Thyroid gland (tissue), 4 donors: ENCODE data around the gene PCCA. TPM values are rescaled to one million over a fixed set of nuclear protein-coding genes. Genes with fewer than 3 reads are reported as not detected.

Experiments used
- DNase-seq, 2 donors: peaks; one replicate each; pipeline ENCODE4 v3.0.0-alpha.2; 2019
- H3K27ac ChIP-seq, 3 donors: fragments of 200-600 bp; sonication (generic); 1 replicate in 2 of 3; 2 replicates in 1 of 3; pipeline ENCODE4 v1.5.1; 2016 to 2019; ENCODE audit warnings: mild to moderate bottlenecking in 1 of 3, moderate library complexity in 1 of 3
- H3K27me3 ChIP-seq: fragments of 200-600 bp; sonication (generic); one replicate; pipeline ENCODE4 v1.5.1; 2019
- H3K36me3 ChIP-seq, 2 donors: fragments of 200-600 bp; sonication (generic); one replicate each; pipeline ENCODE4 v1.5.1; 2016 to 2019
- H3K4me1 ChIP-seq, 2 donors: fragments of 200-600 bp; sonication (generic); one replicate each; pipeline ENCODE4 v1.5.1; 2017 to 2019
- H3K4me3 ChIP-seq, 3 donors: fragments of 200-600 bp; sonication (generic); replicated peaks in 1 of 3; 1 replicate in 2 of 3; 2 replicates in 1 of 3; pipeline ENCODE4 v1.5.1; 2016; ENCODE audit warnings: mild to moderate bottlenecking in 1 of 3
- H3K9me3 ChIP-seq: fragments of 200-600 bp; sonication (generic); one replicate; pipeline ENCODE4 v1.5.1; 2017
- CTCF ChIP-seq, 6 experiments: fragments of 200-600 bp in 3 of 6; fragments of 450-650 bp in 3 of 6; sonication (generic) in 3 of 6; IDR thresholded peaks; one replicate each; pipeline ENCODE4 v1.5.1; 2016 to 2019; ENCODE audit warnings: antibody characterized with exemption in 6 of 6, mild to moderate bottlenecking in 2 of 6, inconsistent platforms in 1 of 6, moderate library complexity in 1 of 6
- POLR2A ChIP-seq, 2 donors: fragments of 450-650 bp; IDR thresholded peaks; one replicate each; pipeline ENCODE4 v1.6.1; 2017; ENCODE audit warnings: antibody characterized with exemption in 2 of 2, mild to moderate bottlenecking in 2 of 2, moderate library complexity in 1 of 2
- WGBS, 2 donors: methylation state at CpG; one replicate each; pipeline ENCODE4 v1.1.5; 2017; 5-methylcytosine and 5-hydroxymethylcytosine counted together
- intact Hi-C: fragments of 100-400 bp; cut with DNase I; formaldehyde crosslinking; loops from one replicate; pipeline ENCODE4 v1.15.1; 2023
- total RNA-seq, 4 donors: library from RNA; depleted of rRNA; stranded (reverse); fragments of >200 nt; gene quantifications; one replicate each; pipeline ENCODE4 v1.2.3, GENCODE V29; 2016

Gene PCCA
- total RNA-seq, 4 donors from 2014 or later = 54.3 to 95.2 (median 67.7) TPM

DNA sequence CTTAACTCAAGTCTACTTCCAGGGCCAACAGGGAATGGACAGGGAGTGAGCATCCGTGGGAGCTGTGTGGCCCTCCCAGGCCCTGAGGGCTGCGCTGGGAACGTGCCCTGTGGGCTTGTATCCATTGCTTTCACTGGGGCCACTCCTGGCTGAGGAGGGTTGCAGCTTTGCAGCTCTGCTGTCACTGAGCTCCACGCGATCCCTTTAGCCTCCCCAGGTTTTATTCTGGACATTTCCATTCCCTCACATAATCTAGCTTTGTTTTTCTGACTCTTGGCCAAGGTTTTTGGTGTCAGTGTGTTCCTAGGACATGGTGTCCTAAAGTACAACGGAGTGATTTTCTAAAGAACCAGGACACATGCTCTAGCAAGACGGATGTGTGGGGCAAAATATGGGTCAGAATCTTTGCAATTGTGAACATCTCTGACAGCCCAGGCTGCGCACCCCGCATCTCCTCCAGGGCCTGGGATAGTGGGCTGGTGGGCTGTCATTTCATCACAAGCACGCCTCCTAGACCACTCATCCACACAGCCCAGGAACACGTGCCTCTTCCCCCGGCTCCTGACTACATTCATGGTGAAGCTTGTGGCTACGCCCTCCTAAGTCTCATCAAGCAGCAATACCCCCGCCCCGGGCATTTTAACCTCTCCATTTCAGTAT, 471.7 kb downstream of the PCCA start:
- no peaks in the 10 kb centered on the region for H3K4me1 ChIP-seq
- H3K4me3 ChIP-seq = no peak overlapping the region
- 83 to 95% methylated on average over 15 of the region's 15 CpGs for WGBS, 2 donors
- intact Hi-C loops = no loop called here
- no peak overlapping the region for H3K27ac ChIP-seq
- TF ChIP-seq POLR2A (IDR thresholded peaks at IDR 0.05) = no peak
- H3K36me3 ChIP-seq = no peaks in the 10 kb centered on the region
- H3K27me3 ChIP-seq = no peaks in the 10 kb centered on the region
- H3K9me3 ChIP-seq = no peaks in the 10 kb centered on the region
- DNase-seq = no peak

- Histone ChIP-seq H3K4me1 (no peaks in the 10 kb centered on the region), H3K9me3 (no peaks in the 10 kb centered on the region), H3K4me3 (no peak overlapping the region), H3K27ac (no peak overlapping the region), H3K36me3 (no peaks in the 10 kb centered on the region), H3K27me3 (no peaks in the 10 kb centered on the region)
- no peak for DNase-seq
- TF ChIP-seq CTCF (IDR thresholded peaks at IDR 0.05) (no peak), POLR2A (IDR thresholded peaks at IDR 0.05) (no peak)
- intact Hi-C loops = no loop called here
- WGBS, 2 donors = 90% methylated on average over 2 of the region's 2 CpGs
Observed at GRCh38 chr13:100561158-100561499, 472.2 kb downstream of the PCCA start.

GRCh38 chr13:100561599-100562204, 472.8 kb downstream of the PCCA start:
- H3K27me3 ChIP-seq = no peaks in the 10 kb centered on the region
- TF ChIP-seq CTCF (IDR thresholded peaks at IDR 0.05) (no peak), POLR2A (IDR thresholded peaks at IDR 0.05) (no peak)
- 61 to 73% methylated on average over 6 to 7 of the region's 7 CpGs for WGBS, 2 donors
- H3K27ac ChIP-seq = no peak overlapping the region
- intact Hi-C loops = no loop called here
- H3K36me3 ChIP-seq = no peaks in the 10 kb centered on the region
- no peaks in the 10 kb centered on the region for H3K9me3 ChIP-seq
- H3K4me1 ChIP-seq = no peaks in the 10 kb centered on the region
- no peak overlapping the region for H3K4me3 ChIP-seq
- DNase-seq = no peak

DNA sequence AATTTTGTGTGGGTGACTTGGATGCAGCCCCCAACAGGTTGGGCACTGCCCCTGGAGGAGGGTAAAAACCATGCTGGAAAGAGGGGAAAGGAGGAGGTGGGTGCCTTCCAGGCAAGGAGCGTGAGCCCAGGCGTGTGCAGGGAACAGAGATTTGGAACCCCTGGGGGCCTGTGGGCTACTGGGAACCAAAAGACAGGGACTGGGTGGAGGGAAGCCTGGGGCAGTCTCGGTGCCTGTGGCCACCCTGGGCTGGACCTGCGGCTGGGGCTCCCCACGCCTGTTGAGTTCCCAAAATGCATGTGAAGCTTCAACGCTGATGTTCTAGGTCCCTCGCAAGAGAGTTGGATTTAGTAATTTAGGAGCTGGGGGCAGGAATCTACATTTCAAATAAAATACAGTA, 474.9 kb downstream of the PCCA start:
- Histone ChIP-seq H3K4me1 (no peaks in the 10 kb centered on the region), H3K27me3 (no peaks in the 10 kb centered on the region), H3K4me3 (no peak overlapping the region), H3K9me3 (no peaks in the 10 kb centered on the region), H3K36me3 (no peaks in the 10 kb centered on the region), H3K27ac (no peak overlapping the region)
- intact Hi-C loops = no loop called here
- no peak for DNase-seq
- TF ChIP-seq CTCF (IDR thresholded peaks at IDR 0.05) = no peak
- 95 to 97% methylated on average over 7 of the region's 7 CpGs for WGBS, 2 donors

GRCh38 chr13:100564444-100565223, 475.7 kb downstream of the PCCA start:
- intact Hi-C loops = no loop called here
- no peak overlapping the region for H3K4me3 ChIP-seq
- H3K9me3 ChIP-seq = no peaks in the 10 kb centered on the region
- H3K27ac ChIP-seq = no peak overlapping the region
- WGBS, 2 donors = 86 to 90% methylated on average over 13 of the region's 13 CpGs
- TF ChIP-seq CTCF (IDR thresholded peaks at IDR 0.05) (no peak), POLR2A (IDR thresholded peaks at IDR 0.05) (no peak)
- H3K27me3 ChIP-seq = no peaks in the 10 kb centered on the region
- no peaks in the 10 kb centered on the region for H3K36me3 ChIP-seq
- DNase-seq = no peak
- no peaks in the 10 kb centered on the region for H3K4me1 ChIP-seq
